Measurements from ENCODE around the gene ZNF605.
A peak's percentile ranks its signal among the peaks of the same experiment; 100 is the strongest.
"Not testable (repeated sequence)": the region's sequence is repeated elsewhere in the genome, so short reads cannot be mapped to it uniquely, and the experiment has no call there.

ZNF605 gene

DNA sequence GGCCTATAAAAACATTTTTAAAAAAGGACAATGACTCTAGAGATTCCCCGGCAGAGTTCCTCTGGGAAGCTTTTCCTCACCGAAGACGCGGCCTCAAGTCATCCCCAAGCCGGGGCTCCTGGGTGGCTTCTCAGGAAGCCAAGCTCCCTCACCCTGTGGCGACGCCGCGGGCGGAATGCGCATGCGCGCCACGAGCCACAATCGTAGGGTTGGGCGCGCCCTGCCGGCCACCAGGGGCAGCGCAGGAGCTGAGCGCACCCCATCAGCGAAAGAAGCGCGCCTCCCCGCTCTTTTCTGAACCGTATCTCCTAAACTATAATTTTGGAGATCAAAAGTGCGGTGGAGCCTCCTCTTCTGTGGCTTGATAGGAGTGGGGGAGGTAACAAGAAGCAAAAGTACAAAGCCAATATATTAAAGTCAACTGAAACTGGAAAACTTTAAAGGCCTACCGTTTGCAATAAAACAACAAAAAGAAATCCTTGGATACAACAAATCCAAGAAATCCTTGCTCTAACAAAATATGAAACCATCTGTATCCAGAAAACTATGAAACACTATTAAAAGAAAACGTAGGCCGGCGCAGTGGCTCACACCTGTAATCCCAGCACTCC lies 51.3 kb downstream of the ZNF605 start:
- DNase-seq = peak; percentile 74 to 92 (median 89)

DNA sequence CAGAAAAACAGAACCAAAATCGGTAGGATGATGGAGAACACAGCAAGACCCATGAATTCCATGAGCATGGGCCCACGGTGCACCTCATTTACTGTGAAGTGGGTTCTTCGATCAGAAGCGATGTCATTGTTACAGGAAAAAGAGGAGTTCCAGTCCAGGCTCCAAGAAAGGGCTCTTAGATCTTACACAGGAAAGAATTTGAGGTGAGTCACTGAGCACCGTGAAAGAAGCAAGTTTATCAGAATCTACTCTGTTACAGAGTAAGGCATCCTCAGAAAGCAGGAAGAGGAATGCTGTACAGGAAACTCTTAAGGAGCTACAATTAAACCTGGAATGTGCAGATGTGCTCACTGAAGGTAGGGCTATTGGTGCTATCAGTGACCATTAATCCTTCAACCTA lies 57.1 kb downstream of the ZNF605 start:
- DNase-seq = no peak

DNA sequence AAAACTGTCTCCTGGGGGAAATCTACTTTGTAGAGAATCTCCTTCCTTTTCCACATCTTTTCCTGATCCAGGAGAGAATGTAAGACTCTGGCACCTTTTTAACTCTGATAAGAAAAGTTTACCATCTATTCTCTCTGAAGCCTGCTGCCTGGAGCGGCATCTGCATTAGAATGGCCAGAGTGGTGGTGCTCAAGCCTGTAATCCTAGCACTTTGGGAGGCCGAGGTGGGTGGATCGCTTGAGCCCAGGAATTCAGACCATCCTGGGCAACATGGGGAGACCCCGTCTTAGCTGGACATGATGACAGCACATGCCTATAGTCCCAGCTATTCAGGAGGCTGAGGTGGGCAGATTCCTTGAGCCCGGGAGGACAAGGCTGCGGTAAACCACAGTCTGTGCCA lies 67.3 kb downstream of the ZNF605 start:
- no peak for DNase-seq

DNA sequence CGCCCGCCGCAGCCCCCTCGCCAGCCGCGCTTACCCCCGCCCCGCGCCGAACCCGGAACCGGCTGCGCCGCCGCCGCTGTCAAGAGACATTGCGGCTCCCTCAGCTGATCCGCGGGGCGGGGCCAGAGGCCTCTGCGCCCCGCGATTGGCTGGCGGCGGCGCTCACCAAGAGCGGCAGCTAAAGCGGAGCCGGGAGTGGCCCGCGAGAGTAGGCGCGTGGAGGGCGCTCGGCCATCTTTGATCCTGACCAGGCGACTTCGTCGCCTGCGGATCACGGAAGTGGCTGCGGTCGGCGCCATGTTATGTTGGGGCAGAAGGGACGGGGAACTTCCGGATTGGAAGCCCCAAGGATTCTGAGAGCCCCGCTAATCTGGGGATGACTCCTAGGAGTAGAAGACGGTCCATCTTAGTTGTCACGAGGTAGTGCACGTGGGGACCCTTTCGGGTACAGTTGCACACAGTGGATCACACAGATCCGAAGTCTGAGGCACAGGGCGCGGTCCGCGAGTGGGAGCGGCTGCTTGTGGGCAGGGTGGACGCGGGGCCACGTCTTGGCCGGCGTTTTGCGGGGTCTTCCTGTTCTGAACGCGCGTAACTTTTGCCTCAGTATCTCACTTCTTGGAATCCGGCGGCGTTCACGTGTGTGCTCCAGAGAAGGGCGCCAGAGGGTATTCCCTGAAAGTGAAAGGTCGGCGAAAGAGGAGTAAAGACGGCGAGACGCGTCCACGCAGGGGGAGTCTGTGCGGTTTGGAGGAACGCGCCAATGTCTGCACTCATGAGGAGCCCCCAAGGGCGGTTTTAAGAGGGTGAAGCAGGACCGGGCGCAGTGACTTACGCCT lies 68.4 kb downstream of the ZNF605 start, which contains the start of gene CHFR:
CHFR (minus strand) TSS at position 93 of the 839 bp plus-strand sequence. CDS start 277 bp downstream, outside the sequence.
- peak; percentile 78 to 91 (median 84) for DNase-seq

DNA sequence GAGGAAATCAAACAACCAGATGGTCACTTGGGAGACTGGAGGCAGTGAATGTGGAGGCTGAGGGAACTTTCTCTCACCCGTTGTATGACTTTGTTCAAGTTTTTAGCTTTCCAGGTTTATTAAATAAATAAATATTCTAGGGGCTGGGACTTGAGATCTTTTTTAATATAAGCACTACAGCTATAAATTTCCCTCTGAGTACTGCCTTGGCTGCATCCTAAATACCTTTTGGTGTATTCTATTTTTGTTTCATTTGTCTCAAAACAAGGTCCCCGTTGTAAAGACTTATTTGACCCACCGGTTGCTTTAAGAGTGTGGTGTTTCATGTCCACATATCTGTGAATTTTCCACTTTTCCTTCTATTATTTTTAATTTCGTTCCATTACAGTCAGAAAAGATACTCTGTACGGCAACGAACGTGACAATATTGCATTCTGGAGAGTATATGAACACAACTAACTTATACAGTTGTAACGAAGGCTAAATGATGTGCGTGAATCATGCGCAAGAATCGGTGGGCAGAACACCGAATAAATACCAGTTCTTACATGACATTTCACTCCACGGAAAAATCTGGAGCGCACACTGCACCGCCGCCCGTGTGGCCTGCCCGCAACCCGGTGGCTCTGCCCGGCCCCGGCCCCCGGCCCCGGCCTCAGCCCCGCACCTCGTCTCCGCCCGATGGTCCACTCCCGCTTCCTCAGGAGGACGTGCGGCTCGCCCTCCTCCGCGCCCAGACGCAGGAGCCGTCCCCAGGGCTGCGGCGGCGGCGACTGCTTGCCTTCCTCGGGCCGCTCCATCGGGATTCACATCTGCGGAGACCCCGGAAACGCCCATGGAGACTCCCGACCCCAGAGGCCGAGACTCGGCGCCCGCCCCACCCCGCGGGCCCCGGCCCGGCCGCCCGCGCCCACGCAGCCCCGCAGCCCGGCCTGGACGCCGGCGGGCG lies 69.3 kb downstream of the ZNF605 start:
- DNase-seq = peak in 1 of 4 experiments; percentile 31

DNA sequence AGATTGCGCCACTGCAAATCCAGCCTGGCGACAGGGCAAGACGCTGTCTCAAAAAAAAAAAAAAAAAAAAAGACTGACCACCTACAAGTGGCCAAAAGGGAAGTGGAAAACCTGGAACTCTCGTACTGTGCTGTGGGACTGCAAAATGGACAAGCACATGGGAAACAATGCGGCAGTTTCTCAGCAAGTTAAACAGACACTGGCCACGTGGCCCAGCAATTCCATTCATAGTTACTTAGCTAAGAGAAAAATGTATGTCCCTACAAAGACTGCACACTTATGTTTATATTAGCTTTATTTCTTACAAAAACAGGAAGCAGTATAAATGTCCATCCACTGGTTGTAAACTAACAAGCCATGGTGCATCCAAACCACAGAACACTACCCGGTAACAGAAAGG lies 74.3 kb downstream of the ZNF605 start:
- DNase-seq = no peak

DNA sequence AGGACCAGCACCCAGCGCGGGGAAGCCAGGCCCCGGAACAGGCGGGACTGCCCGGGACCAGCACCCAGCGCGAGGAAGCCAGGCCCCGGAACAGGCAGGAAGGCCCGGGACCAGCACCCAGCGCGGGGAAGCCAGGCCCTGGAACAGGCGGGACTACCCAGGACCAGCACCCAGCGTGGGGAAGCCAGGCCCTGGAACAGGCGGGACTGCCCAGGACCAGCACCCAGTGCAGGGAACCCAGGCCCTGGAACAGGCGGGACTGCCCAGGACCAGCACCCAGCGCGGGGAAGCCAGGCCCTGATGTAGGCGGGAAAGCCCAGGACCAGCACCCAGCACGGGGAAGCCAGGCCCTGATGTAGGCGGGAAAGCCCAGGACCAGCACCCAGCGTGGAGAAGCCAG lies 81.5 kb downstream of the ZNF605 start:
- DNase-seq = not testable (repeated sequence)

DNA sequence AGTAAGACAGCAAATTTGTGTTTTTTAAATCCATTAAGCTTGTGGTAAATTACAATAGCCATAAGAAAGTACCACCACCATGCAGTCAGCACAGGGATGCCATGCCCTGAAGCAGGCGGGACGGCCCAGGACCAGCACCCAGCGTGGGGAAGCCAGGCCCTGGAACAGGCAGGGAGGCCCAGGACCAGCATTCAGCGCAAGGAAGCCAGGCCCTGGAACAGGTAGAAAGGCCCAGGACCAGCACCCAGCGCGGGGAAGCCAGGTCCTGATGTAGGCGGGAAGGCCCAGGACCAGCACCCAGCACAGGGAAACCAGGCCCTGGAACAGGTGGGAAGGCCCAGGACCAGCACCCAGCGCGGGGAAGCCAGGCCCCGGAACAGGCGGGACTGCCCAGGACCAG lies 81.9 kb downstream of the ZNF605 start:
- no peak for DNase-seq

DNA sequence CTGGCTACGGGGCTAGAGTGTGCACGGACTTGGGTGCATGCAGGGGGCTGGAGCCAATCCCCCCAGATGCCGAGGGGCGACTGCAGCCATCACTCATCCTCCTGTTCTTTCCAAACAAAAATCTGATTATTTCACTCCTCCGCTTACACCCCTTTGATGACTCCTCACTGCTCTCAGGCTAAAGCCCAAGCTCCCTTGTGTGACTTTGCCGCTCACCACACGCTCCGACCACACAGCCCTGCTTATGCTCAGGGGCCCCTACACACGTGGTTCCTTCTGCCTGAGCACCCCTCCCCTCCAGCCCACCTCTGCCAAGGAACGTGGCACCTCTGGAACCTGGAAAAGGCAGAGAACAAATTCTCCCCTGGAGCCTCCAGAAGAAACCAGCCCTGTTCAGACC lies 82.4 kb downstream of the ZNF605 start:
- DNase-seq = no peak

DNA sequence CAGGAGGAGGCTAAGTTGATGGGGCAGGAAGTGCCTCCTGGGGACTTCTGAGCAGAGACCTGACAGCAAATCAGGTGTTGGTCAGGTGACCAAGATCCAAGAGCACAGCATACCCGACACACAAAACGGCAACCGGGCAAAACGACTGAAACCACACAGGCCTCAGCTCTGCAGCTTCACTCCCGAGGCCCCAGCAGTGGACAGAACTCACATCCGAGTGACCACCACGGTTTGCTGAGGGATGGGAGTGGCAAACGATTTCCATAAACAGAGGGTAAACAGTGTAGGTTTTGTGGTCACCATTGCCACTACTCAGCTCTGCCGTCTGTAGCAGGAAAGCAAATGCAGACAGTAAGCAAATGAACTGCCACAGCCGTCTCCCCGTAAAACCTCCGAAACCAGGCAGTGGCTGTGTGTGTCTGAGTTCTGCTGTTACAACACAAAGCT lies 83.1 kb downstream of the ZNF605 start:
- DNase-seq = peak in 1 of 4 experiments; percentile 9

DNA sequence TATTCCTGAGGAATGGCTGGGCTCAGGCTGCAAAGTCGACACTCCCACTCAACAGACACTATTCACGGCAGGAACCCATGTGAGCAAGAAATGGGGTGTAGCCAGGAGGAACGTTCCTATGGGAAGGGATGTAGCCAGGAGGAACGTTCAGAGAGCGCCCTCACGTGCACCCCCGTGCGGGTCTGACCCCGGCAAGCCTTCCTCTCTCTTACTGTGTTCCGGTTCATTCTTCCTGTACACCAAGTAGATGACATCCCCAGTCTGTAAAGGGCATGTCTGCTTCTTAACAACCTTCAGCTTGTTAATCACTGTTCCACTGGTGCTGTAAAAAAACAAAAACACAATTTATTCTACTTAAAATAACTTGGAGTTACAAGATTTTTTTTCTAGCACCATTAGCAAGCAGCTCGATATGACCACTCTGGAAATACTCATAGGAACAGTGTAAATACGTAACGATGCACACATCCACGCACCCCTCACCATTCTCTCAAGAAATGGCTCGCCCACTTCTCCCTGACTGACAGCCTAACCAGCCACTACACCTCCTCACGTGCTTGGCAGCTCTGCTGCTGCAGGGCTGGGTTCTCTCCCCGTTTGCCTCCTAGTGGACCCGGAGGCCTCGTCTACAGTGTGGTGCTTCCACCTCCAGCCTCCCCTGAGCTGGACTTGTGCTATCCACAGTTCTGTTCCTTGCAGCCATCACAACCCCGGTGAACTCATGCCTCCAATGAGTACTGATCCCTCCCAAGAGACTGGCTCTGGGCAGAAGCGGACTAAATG lies 83.8 kb downstream of the ZNF605 start:
- DNase-seq = no peak

DNA sequence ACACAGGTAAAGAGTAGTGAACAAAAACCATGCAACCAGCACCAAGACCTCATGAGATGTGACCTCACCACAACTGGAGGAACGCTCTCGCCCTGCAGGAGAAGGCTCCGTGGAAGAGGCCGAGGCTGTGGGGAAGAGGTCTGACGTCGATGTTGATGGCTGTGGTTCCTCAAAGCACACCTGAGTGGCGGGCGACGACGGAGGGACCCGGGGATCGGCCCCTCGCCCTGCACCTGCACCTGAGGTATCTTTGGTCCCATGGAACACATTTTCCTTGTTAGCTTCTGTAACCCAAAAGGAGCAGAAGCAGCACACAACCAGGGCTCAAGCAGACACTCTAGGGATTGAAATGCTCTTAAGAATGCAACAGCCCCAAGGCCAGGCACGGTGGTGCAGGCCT lies 86.6 kb downstream of the ZNF605 start:
- DNase-seq = no peak
